Stomach (tissue), 4 donors: ENCODE data around the gene NTPCR.

Experiments used
- CTCF ChIP-seq, 7 experiments: fragments of 450-650 bp in 4 of 7; fragments of 200-600 bp in 3 of 7; sonication (generic) in 3 of 7; IDR thresholded peaks; one replicate each; pipeline ENCODE4 v1.5.1; 2016 to 2019; ENCODE audit warnings: antibody characterized with exemption in 7 of 7, control low read depth in 2 of 7, mild to moderate bottlenecking in 1 of 7
- EP300 ChIP-seq: sonication (generic); formaldehyde crosslinking; IDR thresholded peaks from one replicate; pipeline ENCODE4 v1.6.1; 2017; ENCODE audit warnings: antibody characterized with exemption
- POLR2A ChIP-seq, 4 donors: fragments of 450-650 bp; IDR thresholded peaks; one replicate each; pipeline ENCODE4 v1.6.1; 2016; ENCODE audit warnings: antibody characterized with exemption in 4 of 4, control low read depth in 2 of 4, mild to moderate bottlenecking in 1 of 4, moderate library complexity in 1 of 4

GRCh38 chr1:232999956-233000625, 49.7 kb downstream of the NTPCR start:
- TF ChIP-seq CTCF (IDR thresholded peaks at IDR 0.05) (no peak), EP300 (no peak), POLR2A (IDR thresholded peaks at IDR 0.05) (no peak)
